Naive B cell (primary cell): ENCODE results near the gene MISP. TPM values are rescaled to one million over a fixed set of nuclear protein-coding genes. Genes with fewer than 3 reads are reported as not detected.
A peak's percentile ranks its signal among the peaks of the same experiment; 100 is the strongest.

Source experiments
- ATAC-seq, 2 donors: fragments of 150-1000 bp; cut with Tn5 transposase; 2 replicates each; pipeline ENCODE4 v1.10.0; 2021; ENCODE audit warnings: low read depth in 2 of 2, mild to moderate bottlenecking in 2 of 2, moderate library complexity in 2 of 2
- DNase-seq: peaks from one replicate; pipeline ENCODE4 v3.0.0; 2022
- H3K27ac Mint-ChIP-seq, 6 donors: one replicate each; pipeline ENCODE4 v1.8.0; 2020 to 2022; ENCODE audit warnings: mild to moderate bottlenecking in 6 of 6, mixed read lengths in 6 of 6, moderate library complexity in 5 of 6, inconsistent platforms in 2 of 6
- H3K27me3 Mint-ChIP-seq, 3 donors: one replicate each; pipeline ENCODE4 v1.8.0; 2021 to 2022; ENCODE audit warnings: mixed read lengths in 3 of 3, mild to moderate bottlenecking in 1 of 3
- H3K36me3 Mint-ChIP-seq, 2 donors: one replicate each; pipeline ENCODE4 v1.8.0; 2020 to 2022; ENCODE audit warnings: mixed read lengths in 2 of 2, inconsistent platforms in 1 of 2, mild to moderate bottlenecking in 1 of 2
- H3K4me1 Mint-ChIP-seq, 3 donors: one replicate each; pipeline ENCODE4 v1.8.0; 2020 to 2022; ENCODE audit warnings: mixed read lengths in 3 of 3, inconsistent platforms in 1 of 3, mild to moderate bottlenecking in 1 of 3, moderate library complexity in 1 of 3
- H3K4me3 Mint-ChIP-seq, 8 donors: one replicate each; pipeline ENCODE4 v1.8.0; 2020 to 2022; ENCODE audit warnings: mild to moderate bottlenecking in 8 of 8, mixed read lengths in 8 of 8, moderate library complexity in 8 of 8, inconsistent platforms in 2 of 8
- H3K9me3 Mint-ChIP-seq, 7 donors: one replicate each; pipeline ENCODE4 v1.8.0; 2020 to 2022; ENCODE audit warnings: mixed read lengths in 7 of 7, mild to moderate bottlenecking in 5 of 7, inconsistent platforms in 2 of 7, moderate library complexity in 1 of 7
- polyA plus RNA-seq, 6 donors: library from polyadenylated mRNA; unstranded; fragments of 300-500 nt; fragmentation: Illumina TruSeq; gene quantifications; one replicate each; pipeline ENCODE4 v1.2.3, GENCODE V29; 2021; ENCODE audit warnings: low read depth in 6 of 6

Gene MISP
- polyA plus RNA-seq, 6 donors from 2014 or later, result not detected

- H3K4me1 Mint-ChIP-seq, result no peaks in the 10 kb centered on the region
- no peak for DNase-seq
- no peaks in the 10 kb centered on the region for H3K36me3 Mint-ChIP-seq
- no peak for ATAC-seq
- H3K9me3 Mint-ChIP-seq, result peaks cover 3 to 22% (median 15%) of the 10 kb centered on the region in 7 donors
- no peak overlapping the region for H3K27ac Mint-ChIP-seq
- peaks cover 0 to 8% (median 5%) of the 10 kb centered on the region in 3 donors for H3K27me3 Mint-ChIP-seq
- no peak overlapping the region for H3K4me3 Mint-ChIP-seq
Observed at GRCh38 chr19:756821-757688, 6.1 kb downstream of the MISP start.

- H3K4me1 Mint-ChIP-seq, result no peaks in the 10 kb centered on the region
- peaks cover 0 to 8% (median under 1%) of the 10 kb centered on the region in 3 donors for H3K27me3 Mint-ChIP-seq
- H3K9me3 Mint-ChIP-seq, result peaks cover 3 to 22% (median 15%) of the 10 kb centered on the region in 7 donors
- H3K4me3 Mint-ChIP-seq, result no peak overlapping the region
- DNase-seq (no peak), ATAC-seq (no peak)
- H3K27ac Mint-ChIP-seq, result no peak overlapping the region
- H3K36me3 Mint-ChIP-seq, result no peaks in the 10 kb centered on the region
Observed at GRCh38 chr19:757811-758668, 7.1 kb downstream of the MISP start.

GRCh38 chr19:763181-763580 lies 12.3 kb downstream of the MISP start:
- ATAC-seq, result no peak
- H3K4me3 Mint-ChIP-seq, result no peak overlapping the region
- H3K27ac Mint-ChIP-seq, result no peak overlapping the region
- DNase-seq, result no peak
- H3K27me3 Mint-ChIP-seq, result peaks cover 0 to 17% (median 12%) of the 10 kb centered on the region in 3 donors
- no peaks in the 10 kb centered on the region for H3K36me3 Mint-ChIP-seq
- peaks cover 3 to 18% (median 7%) of the 10 kb centered on the region in 7 donors for H3K9me3 Mint-ChIP-seq
- H3K4me1 Mint-ChIP-seq, result peaks cover 0 to 6% (median 0%) of the 10 kb centered on the region in 3 donors

GRCh38 chr19:763869-764268 lies 13.0 kb downstream of the MISP start:
- Mint-ChIP-seq H3K27me3 (peaks cover 0 to 17% (median 12%) of the 10 kb centered on the region in 3 donors), H3K4me1 (peaks cover 0 to 6% (median 0%) of the 10 kb centered on the region in 3 donors), H3K27ac (no peak overlapping the region), H3K4me3 (no peak overlapping the region), H3K36me3 (no peaks in the 10 kb centered on the region), H3K9me3 (peaks cover 0 to 11% (median 4%) of the 10 kb centered on the region in 7 donors)
- ATAC-seq, result no peak
- no peak for DNase-seq

GRCh38 chr19:764301-764700 lies 13.4 kb downstream of the MISP start:
- Mint-ChIP-seq H3K27ac (peak overlapping the region in 1 of 6 donors; percentile 80), H3K4me3 (no peak overlapping the region), H3K9me3 (peaks cover 0 to 7% (median 4%) of the 10 kb centered on the region in 7 donors), H3K36me3 (no peaks in the 10 kb centered on the region), H3K27me3 (peaks cover 0 to 17% (median 12%) of the 10 kb centered on the region in 3 donors), H3K4me1 (peaks cover 0 to 6% (median 0%) of the 10 kb centered on the region in 3 donors)
- DNase-seq, result no peak
- no peak for ATAC-seq

GRCh38 chr19:765179-765738 lies 14.3 kb downstream of the MISP start:
- ATAC-seq (no peak), DNase-seq (no peak)
- Mint-ChIP-seq H3K36me3 (no peaks in the 10 kb centered on the region), H3K4me3 (peak overlapping the region in 1 of 8 donors; percentile 42), H3K27me3 (peaks cover 1 to 17% (median 12%) of the 10 kb centered on the region in 3 donors), H3K9me3 (peaks cover 0 to 1% (median 0%) of the 10 kb centered on the region in 7 donors), H3K27ac (no peak overlapping the region), H3K4me1 (peaks cover 0 to 6% (median 4%) of the 10 kb centered on the region in 3 donors)

- no peaks in the 10 kb centered on the region for H3K36me3 Mint-ChIP-seq
Observed at GRCh38 chr19:768424-768823, 17.5 kb downstream of the MISP start.

GRCh38 chr19:769616-770015 lies 18.7 kb downstream of the MISP start:
- Mint-ChIP-seq H3K4me3 (no peak overlapping the region), H3K4me1 (peaks cover 0 to 7% (median 6%) of the 10 kb centered on the region in 3 donors), H3K27me3 (peaks cover 7 to 25% (median 20%) of the 10 kb centered on the region in 3 donors), H3K9me3 (no peaks in the 10 kb centered on the region), H3K36me3 (no peaks in the 10 kb centered on the region), H3K27ac (peak overlapping the region in 2 of 6 donors; percentile 14 to 20)
- DNase-seq (no peak), ATAC-seq (no peak)

More at GRCh38 chr19:768424-768823, 17.5 kb downstream of the MISP start:
- no peak for ATAC-seq
- Mint-ChIP-seq H3K27me3 (peaks cover 7 to 25% (median 20%) of the 10 kb centered on the region in 3 donors), H3K4me1 (peaks cover 0 to 7% (median 6%) of the 10 kb centered on the region in 3 donors), H3K27ac (no peak overlapping the region), H3K9me3 (no peaks in the 10 kb centered on the region), H3K4me3 (peak overlapping the region in 1 of 8 donors; percentile 52)
- no peak for DNase-seq

GRCh38 chr19:771332-771785 lies 20.4 kb downstream of the MISP start:
- H3K27ac Mint-ChIP-seq, result peak overlapping the region in 1 of 6 donors; percentile 82
- no peaks in the 10 kb centered on the region for H3K9me3 Mint-ChIP-seq
- DNase-seq (no peak), ATAC-seq (peak; percentile 48 to 59)
- H3K36me3 Mint-ChIP-seq, result no peaks in the 10 kb centered on the region
- peaks cover 7 to 18% (median 18%) of the 10 kb centered on the region in 3 donors for H3K27me3 Mint-ChIP-seq
- no peak overlapping the region for H3K4me3 Mint-ChIP-seq
- peaks cover 0 to 7% (median 5%) of the 10 kb centered on the region in 3 donors for H3K4me1 Mint-ChIP-seq

GRCh38 chr19:772063-772462 lies 21.2 kb downstream of the MISP start:
- peaks cover 7 to 11% (median 11%) of the 10 kb centered on the region in 3 donors for H3K27me3 Mint-ChIP-seq
- peaks cover 0 to 7% (median 0%) of the 10 kb centered on the region in 3 donors for H3K4me1 Mint-ChIP-seq
- H3K9me3 Mint-ChIP-seq, result no peaks in the 10 kb centered on the region
- no peaks in the 10 kb centered on the region for H3K36me3 Mint-ChIP-seq
- ATAC-seq, result no peak
- no peak for DNase-seq
- H3K27ac Mint-ChIP-seq, result peak overlapping the region in 1 of 6 donors; percentile 65
- no peak overlapping the region for H3K4me3 Mint-ChIP-seq

GRCh38 chr19:772730-773436 lies 22.0 kb downstream of the MISP start:
- H3K27me3 Mint-ChIP-seq, result peaks cover 7 to 8% (median 8%) of the 10 kb centered on the region in 3 donors
- no peaks in the 10 kb centered on the region for H3K9me3 Mint-ChIP-seq
- H3K4me1 Mint-ChIP-seq, result peaks cover 0 to 7% (median 0%) of the 10 kb centered on the region in 3 donors
- H3K36me3 Mint-ChIP-seq, result no peaks in the 10 kb centered on the region
- no peak overlapping the region for H3K4me3 Mint-ChIP-seq
- ATAC-seq, result no peak
- H3K27ac Mint-ChIP-seq, result no peak overlapping the region
- no peak for DNase-seq

GRCh38 chr19:776549-776948 lies 25.6 kb downstream of the MISP start:
- Mint-ChIP-seq H3K9me3 (peaks cover 0 to 2% (median 0%) of the 10 kb centered on the region in 7 donors), H3K27ac (no peak overlapping the region), H3K27me3 (peaks cover 4 to 16% (median 8%) of the 10 kb centered on the region in 3 donors), H3K4me3 (no peak overlapping the region), H3K4me1 (no peaks in the 10 kb centered on the region), H3K36me3 (no peaks in the 10 kb centered on the region)
- DNase-seq (no peak), ATAC-seq (no peak)
